T-cell (primary cell): Measurements from ENCODE around the gene MBNL2. TPM values are rescaled to one million over a fixed set of nuclear protein-coding genes. Genes with fewer than 3 reads are reported as not detected.

Experiments
- ATAC-seq, 4 experiments: fragments of 200-7000 bp in 3 of 4; fragments of 150-1000 bp in 1 of 4; cut with Tn5 transposase; replicated peaks in 1 of 4; 1 replicate in 3 of 4; 2 replicates in 1 of 4; pipeline ENCODE4 v1.10.0; 2021; ENCODE audit warnings: moderate library complexity in 3 of 4, mild to moderate bottlenecking in 2 of 4, moderate number of reproducible peaks in 1 of 4
- CTCF ChIA-PET, 2 donors: fragments of 300-600 bp; sonication (Branson Sonifier 250); formaldehyde crosslinking; loops; one replicate each; lab custom pipeline; 2022; ENCODE audit warnings: antibody characterized with exemption in 2 of 2; lab: Charles Lee
- POLR2A ChIA-PET, 2 donors: fragments of 300-600 bp; sonication (Branson Sonifier 250); formaldehyde crosslinking; loops; one replicate each; lab custom pipeline; 2022; ENCODE audit warnings: antibody characterized with exemption in 2 of 2; lab: Charles Lee
- DNase-seq, 35 experiments: peaks; one replicate each; pipeline versions ENCODE4 v3.0.0 to v3.0.0-alpha.2; 2013 to 2023
- H3K27ac ChIP-seq: one replicate; pipeline ENCODE4 v1.5.1; 2013; ENCODE audit warnings: low read length
- H3K27me3 ChIP-seq, 2 experiments: replicated peaks in 1 of 2; 1 replicate in 1 of 2; 2 replicates in 1 of 2; pipeline versions ENCODE4 v1.6.1 to v1.7.0; 2013; ENCODE audit warnings: low read length in 1 of 2, mixed read lengths in 1 of 2; ENCODE audit not compliant: control insufficient read depth in 2 of 2, insufficient read depth in 2 of 2; ENCODE audit errors: extremely low read depth in 1 of 2
- H3K36me3 ChIP-seq, 2 donors: 1 replicate in 1 of 2; 2 replicates in 1 of 2; pipeline versions ENCODE4 v1.6.1 to v1.7.0; 2013; ENCODE audit warnings: low read length in 1 of 2; ENCODE audit not compliant: control insufficient read depth in 2 of 2, insufficient read depth in 1 of 2; ENCODE audit errors: extremely low read depth in 1 of 2
- H3K4me1 ChIP-seq, 2 experiments: 1 replicate in 1 of 2; 2 replicates in 1 of 2; pipeline versions ENCODE4 v1.6.1 to v1.7.0; 2013; ENCODE audit warnings: low read length in 2 of 2, mixed read lengths in 1 of 2; ENCODE audit not compliant: insufficient read depth in 2 of 2, control insufficient read depth in 1 of 2; ENCODE audit errors: extremely low read depth in 1 of 2
- H3K4me3 ChIP-seq, 2 donors: 1 replicate in 1 of 2; 2 replicates in 1 of 2; pipeline versions ENCODE4 v1.5.1 to v1.7.0; 2013; ENCODE audit warnings: mild to moderate bottlenecking in 2 of 2, low read length in 1 of 2, moderate library complexity in 1 of 2; ENCODE audit not compliant: control insufficient read depth in 1 of 2; ENCODE audit errors: extremely low read depth in 1 of 2
- H3K9me3 ChIP-seq: 2 replicates; pipeline ENCODE4 v1.7.0; 2013
- H3K27ac Mint-ChIP-seq, 2 donors: one replicate each; pipeline ENCODE4 v1.8.0; 2020 to 2021; ENCODE audit warnings: mild to moderate bottlenecking in 2 of 2, mixed read lengths in 2 of 2
- H3K27me3 Mint-ChIP-seq, 2 donors: one replicate each; pipeline ENCODE4 v1.8.0; 2021 to 2022; ENCODE audit warnings: mixed read lengths in 2 of 2
- H3K36me3 Mint-ChIP-seq: one replicate; pipeline ENCODE4 v1.8.0; 2021; ENCODE audit warnings: mixed read lengths
- H3K4me1 Mint-ChIP-seq, 3 donors: one replicate each; pipeline ENCODE4 v1.8.0; 2020 to 2022; ENCODE audit warnings: mixed read lengths in 3 of 3, mild to moderate bottlenecking in 1 of 3
- H3K4me3 Mint-ChIP-seq, 3 donors: one replicate each; pipeline ENCODE4 v1.8.0; 2020 to 2022; ENCODE audit warnings: mild to moderate bottlenecking in 3 of 3, mixed read lengths in 3 of 3, moderate library complexity in 3 of 3
- H3K9me3 Mint-ChIP-seq, 3 donors: one replicate each; pipeline ENCODE4 v1.8.0; 2020 to 2022; ENCODE audit warnings: mixed read lengths in 3 of 3
- WGBS: methylation state at CpG from one replicate; pipeline ENCODE4 v1.1.5; 2013; ENCODE audit warnings: missing lambda C conversion rate; ENCODE audit not compliant: insufficient coverage; 5-methylcytosine and 5-hydroxymethylcytosine counted together
- total RNA-seq, 35 experiments: library from RNA in 6 of 35; stranded (reverse) in 6 of 35; fragments of 120-200 nt in 1 of 35; gene quantifications; one replicate each; pipeline versions ENCODE4 v1.2.1 to v1.2.4 and lab custom pipeline; 2013 to 2026

The MBNL2 gene
- total RNA-seq, 5 donors from 2014 or later (not counting 1 experiment from before 2014, with no cell fraction given) = 21.0 to 33.7 (median 28.5) TPM

DNA sequence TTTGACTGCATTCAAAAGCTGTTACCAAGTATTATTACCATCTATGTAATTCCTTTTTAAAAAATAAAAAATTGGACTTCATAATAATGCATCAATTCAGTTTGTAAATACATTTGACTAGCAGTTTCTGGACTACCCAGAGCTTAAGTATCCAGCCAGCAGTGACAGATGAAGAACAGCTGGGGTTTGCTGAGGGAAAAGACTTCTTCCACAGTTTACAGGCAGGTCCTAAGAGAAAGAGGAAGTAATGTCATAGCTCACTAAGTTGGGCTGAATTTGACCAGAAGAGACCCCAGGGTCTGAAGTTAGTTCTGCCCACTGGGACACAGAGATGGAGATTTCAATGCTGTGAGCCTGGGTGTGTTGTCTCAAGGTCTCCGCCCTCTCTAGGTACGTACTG is 96.4 kb downstream of the MBNL2 start:
- ChIA-PET POLR2A (no interaction called here), CTCF (no interaction called here)
- Mint-ChIP-seq H3K27ac (no peak overlapping the region), H3K36me3 (peaks cover 26% of the 10 kb centered on the region), H3K4me1 (peaks cover 29 to 39% (median 32%) of the 10 kb centered on the region in 3 donors), H3K4me3 (no peak overlapping the region), H3K9me3 (peaks cover 0 to 5% (median 0%) of the 10 kb centered on the region in 3 donors), H3K27me3 (no peaks in the 10 kb centered on the region)
- 100% methylated on average over 2 of the region's 2 CpGs for WGBS
- ATAC-seq = no peak
- H3K4me3 ChIP-seq = no peak overlapping the region
- H3K4me1 ChIP-seq = no peaks in the 10 kb centered on the region
- no peaks in the 10 kb centered on the region for H3K36me3 ChIP-seq
- no peaks in the 10 kb centered on the region for H3K27me3 ChIP-seq
- no peaks in the 10 kb centered on the region for H3K9me3 ChIP-seq
- no peak for DNase-seq
- H3K27ac ChIP-seq = no peak overlapping the region

DNA sequence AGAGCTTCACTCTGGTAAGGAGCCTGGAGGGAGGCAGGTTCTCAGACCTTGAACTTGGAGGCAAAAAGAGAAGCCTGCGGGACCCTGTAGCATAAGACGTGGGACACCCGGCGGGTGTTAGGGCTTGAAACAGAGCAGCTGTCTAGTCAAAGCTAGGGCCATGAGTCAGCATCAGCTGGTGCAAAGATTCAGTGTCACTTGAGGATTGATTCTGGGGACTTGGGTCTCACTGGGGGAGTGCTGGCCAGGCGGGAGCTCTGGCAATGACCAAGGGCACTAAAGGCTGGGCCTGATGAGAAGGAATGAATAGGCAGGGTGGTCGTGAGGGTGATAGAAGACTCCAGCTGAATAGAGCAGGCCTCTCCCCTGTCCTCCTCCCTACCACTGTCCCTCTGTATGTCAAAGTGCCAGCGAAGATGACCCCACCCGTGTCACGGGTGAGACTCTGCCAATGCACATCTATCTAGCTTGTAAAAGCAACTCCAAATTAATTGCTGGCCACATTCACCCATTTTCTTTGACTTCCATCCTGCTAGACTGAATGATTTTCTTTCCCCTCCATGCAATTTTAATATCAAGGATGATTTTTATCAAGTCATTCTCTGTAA is 97.1 kb downstream of the MBNL2 start:
- Mint-ChIP-seq H3K27me3 (no peaks in the 10 kb centered on the region), H3K4me3 (no peak overlapping the region), H3K27ac (no peak overlapping the region), H3K4me1 (peaks cover 29 to 35% (median 30%) of the 10 kb centered on the region in 3 donors), H3K36me3 (peaks cover 25% of the 10 kb centered on the region), H3K9me3 (peaks cover 0 to 2% (median 0%) of the 10 kb centered on the region in 3 donors)
- Histone ChIP-seq H3K27ac (no peak overlapping the region), H3K9me3 (no peaks in the 10 kb centered on the region), H3K4me3 (no peak overlapping the region), H3K27me3 (no peaks in the 10 kb centered on the region), H3K36me3 (no peaks in the 10 kb centered on the region), H3K4me1 (no peaks in the 10 kb centered on the region)
- POLR2A ChIA-PET = interaction anchor here in 1 of 2 donors (0.6 kb wide), 1 partner anchor 22 kb away, joined by 7 read pairs; no protein-coding TSS in a partner anchor
- no peak for DNase-seq
- CTCF ChIA-PET = no interaction called here
- ATAC-seq = no peak
- WGBS = 88% methylated on average over 7 of the region's 9 CpGs

DNA sequence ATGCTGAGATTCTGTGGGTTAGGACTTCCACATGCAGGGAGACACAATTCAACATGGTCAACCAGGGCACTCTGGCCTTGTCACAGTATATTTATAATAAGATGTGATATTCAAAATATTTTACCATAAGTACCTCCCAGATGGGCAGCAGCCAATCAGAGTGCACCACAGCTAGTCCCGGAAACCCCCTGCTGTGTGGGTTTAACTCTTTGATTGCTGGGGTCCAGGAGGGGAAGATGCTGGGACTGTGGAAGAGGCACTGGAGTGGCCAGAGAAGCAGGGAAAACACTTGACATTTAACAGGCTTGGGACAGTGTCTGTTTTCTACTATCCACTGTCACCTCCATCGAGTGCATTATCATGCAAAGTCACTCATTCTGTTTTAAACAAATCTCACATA is 99.0 kb downstream of the MBNL2 start:
- no peak for DNase-seq
- ChIA-PET POLR2A (no interaction called here), CTCF (no interaction called here)
- H3K27ac Mint-ChIP-seq = no peak overlapping the region
- no peak for ATAC-seq
- no peak overlapping the region for H3K27ac ChIP-seq
- peaks cover 25% of the 10 kb centered on the region for H3K36me3 Mint-ChIP-seq
- no peak overlapping the region for H3K4me3 Mint-ChIP-seq
- H3K9me3 ChIP-seq = no peaks in the 10 kb centered on the region
- no peak overlapping the region for H3K4me3 ChIP-seq
- H3K36me3 ChIP-seq = peaks cover 0 to 6% of the 10 kb centered on the region in 2 donors
- no peaks in the 10 kb centered on the region for H3K4me1 ChIP-seq
- H3K27me3 ChIP-seq = no peaks in the 10 kb centered on the region
- no peaks in the 10 kb centered on the region for H3K9me3 Mint-ChIP-seq
- WGBS = 80% methylated on average over 1 of the region's 2 CpGs
- no peaks in the 10 kb centered on the region for H3K27me3 Mint-ChIP-seq
- peaks cover 25 to 33% (median 32%) of the 10 kb centered on the region in 3 donors for H3K4me1 Mint-ChIP-seq

DNA sequence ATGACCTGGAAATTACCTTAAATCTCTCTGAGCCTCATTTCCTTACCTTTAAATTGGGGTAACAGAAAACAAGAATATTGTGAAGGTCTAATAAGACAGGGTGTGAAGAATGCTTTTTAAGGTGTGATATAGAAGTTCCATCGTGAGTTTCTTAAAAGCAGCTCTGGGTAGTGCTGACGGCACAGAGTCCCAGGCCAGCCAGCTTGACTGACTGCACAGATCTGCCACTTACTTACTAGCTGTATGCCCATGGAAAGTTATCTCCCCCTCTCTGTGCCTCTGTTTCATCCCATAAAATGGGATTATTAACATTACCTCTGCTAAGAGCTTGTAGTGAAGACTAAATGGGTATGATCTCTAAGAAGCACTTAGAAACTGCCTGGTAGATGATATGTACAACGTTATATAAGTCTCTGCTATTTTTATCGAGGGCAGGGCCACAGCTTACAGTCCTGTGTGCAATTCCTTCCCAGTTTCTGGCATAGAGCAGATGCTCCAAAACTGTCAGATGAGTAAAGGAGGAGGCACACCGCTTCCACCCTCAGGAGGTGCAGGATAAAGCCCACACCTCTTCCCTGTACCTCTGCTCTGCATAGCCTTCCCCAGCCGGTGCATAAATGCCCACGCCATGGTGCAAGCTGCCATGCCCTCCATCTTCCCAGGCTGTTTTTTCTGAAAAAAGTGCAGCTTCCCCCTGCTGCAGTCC is 99.6 kb downstream of the MBNL2 start:
- 98% methylated on average over 4 of the region's 7 CpGs for WGBS
- H3K9me3 ChIP-seq = no peaks in the 10 kb centered on the region

DNA sequence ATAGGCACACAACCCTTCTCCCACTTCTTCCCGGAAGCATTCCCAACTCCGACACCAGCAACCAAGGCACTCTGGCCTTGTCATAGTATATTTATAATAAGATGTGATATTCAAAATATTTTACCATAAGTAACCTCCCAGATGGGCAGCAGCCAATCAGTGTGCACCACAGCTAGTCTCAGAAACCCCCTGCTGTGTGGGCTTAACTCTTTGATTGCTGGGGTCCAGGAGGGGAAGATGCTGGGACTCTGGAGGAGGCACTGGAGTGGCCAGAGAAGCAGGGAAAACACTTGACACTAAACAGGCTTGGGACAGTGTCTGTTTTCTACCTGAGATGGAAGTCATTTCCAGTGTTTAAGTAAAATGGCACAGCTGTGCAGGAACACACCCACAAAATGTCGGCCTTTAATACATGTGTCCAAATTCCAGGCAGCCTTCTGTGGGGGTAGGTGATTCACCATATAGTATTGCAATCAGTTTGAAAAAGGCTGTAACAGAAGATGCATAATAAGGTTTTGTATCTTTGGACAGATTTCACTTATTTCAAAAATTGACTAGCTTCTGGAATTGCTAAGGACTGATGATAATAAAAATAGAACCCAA is 100.7 kb downstream of the MBNL2 start:
- WGBS = no CpG with 5 or more reads among the region's 3 CpGs
- H3K9me3 ChIP-seq = no peaks in the 10 kb centered on the region
- ChIA-PET CTCF (interaction anchor here in 1 of 2 donors (0.5 to 0.6 kb wide), 2 partner anchors 182 to 534 kb away, joined by 3 read pairs; no protein-coding TSS in a partner anchor), POLR2A (no interaction called here)
- no peaks in the 10 kb centered on the region for H3K27me3 Mint-ChIP-seq
- peaks cover 26 to 40% (median 36%) of the 10 kb centered on the region in 3 donors for H3K4me1 Mint-ChIP-seq
- no peak for ATAC-seq
- H3K27me3 ChIP-seq = no peaks in the 10 kb centered on the region
- H3K9me3 Mint-ChIP-seq = no peaks in the 10 kb centered on the region
- H3K4me3 ChIP-seq = no peak overlapping the region
- H3K4me3 Mint-ChIP-seq = no peak overlapping the region
- H3K27ac Mint-ChIP-seq = no peak overlapping the region
- no peak for DNase-seq
- peaks cover 22% of the 10 kb centered on the region for H3K36me3 Mint-ChIP-seq
- H3K4me1 ChIP-seq = no peaks in the 10 kb centered on the region
- H3K36me3 ChIP-seq = peaks cover 0 to 6% of the 10 kb centered on the region in 2 donors
- H3K27ac ChIP-seq = no peak overlapping the region

More for the DNA sequence above, 99.6 kb downstream of the MBNL2 start:
- Histone ChIP-seq H3K36me3 (peaks cover 0 to 6% of the 10 kb centered on the region in 2 donors), H3K4me3 (no peak overlapping the region), H3K27ac (no peak overlapping the region), H3K4me1 (no peaks in the 10 kb centered on the region), H3K27me3 (no peaks in the 10 kb centered on the region)
- Mint-ChIP-seq H3K27ac (no peak overlapping the region), H3K36me3 (peaks cover 22% of the 10 kb centered on the region), H3K4me3 (no peak overlapping the region), H3K9me3 (no peaks in the 10 kb centered on the region), H3K4me1 (peaks cover 18 to 35% (median 33%) of the 10 kb centered on the region in 3 donors), H3K27me3 (no peaks in the 10 kb centered on the region)
- DNase-seq = no peak
- ATAC-seq = no peak
- ChIA-PET POLR2A (no interaction called here), CTCF (interaction anchor here in 1 of 2 donors (0.6 kb wide), 1 partner anchor 250 kb away, joined by 3 read pairs; no protein-coding TSS in a partner anchor)

DNA sequence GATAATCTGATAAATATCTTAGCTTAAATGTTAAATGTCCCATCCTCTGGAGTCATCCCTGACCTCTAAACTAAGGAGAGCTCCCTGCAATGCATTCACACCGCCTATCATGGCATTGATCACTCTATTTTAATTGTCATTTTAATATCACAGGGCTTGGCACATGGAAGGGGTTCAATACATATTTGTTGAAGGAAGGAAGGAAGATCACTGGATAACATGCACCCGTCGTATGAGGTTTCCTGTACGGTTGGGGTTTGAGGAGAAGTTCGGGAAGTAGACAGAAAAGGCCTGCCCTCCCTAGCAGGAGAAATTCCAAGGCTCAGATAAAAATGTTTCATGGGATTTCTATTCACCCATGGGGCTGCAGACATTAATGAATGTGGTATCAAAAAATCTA is 102.0 kb downstream of the MBNL2 start:
- Histone ChIP-seq H3K9me3 (no peaks in the 10 kb centered on the region), H3K4me1 (no peaks in the 10 kb centered on the region), H3K27me3 (no peaks in the 10 kb centered on the region), H3K4me3 (no peak overlapping the region), H3K36me3 (peaks cover 0 to 6% of the 10 kb centered on the region in 2 donors), H3K27ac (no peak overlapping the region)
- WGBS = no CpG with 5 or more reads among the region's 5 CpGs
- H3K4me3 Mint-ChIP-seq = no peak overlapping the region
- H3K27ac Mint-ChIP-seq = no peak overlapping the region
- DNase-seq = no peak
- H3K27me3 Mint-ChIP-seq = no peaks in the 10 kb centered on the region
- ChIA-PET POLR2A (no interaction called here), CTCF (no interaction called here)
- no peaks in the 10 kb centered on the region for H3K9me3 Mint-ChIP-seq
- no peak for ATAC-seq
- peaks cover 22% of the 10 kb centered on the region for H3K36me3 Mint-ChIP-seq
- peaks cover 26 to 35% (median 32%) of the 10 kb centered on the region in 3 donors for H3K4me1 Mint-ChIP-seq
